GM18868 (cell line): Measurements from ENCODE around the gene ENDOD1.

Experiments used
- ATAC-seq: cut with Tn5 transposase; IDR thresholded peaks from one replicate; pipeline ENCODE4 v1.9.1; 2021; ENCODE audit warnings: mild to moderate bottlenecking, moderate library complexity; ENCODE audit not compliant: unreplicated experiment

ENDOD1 gene

DNA sequence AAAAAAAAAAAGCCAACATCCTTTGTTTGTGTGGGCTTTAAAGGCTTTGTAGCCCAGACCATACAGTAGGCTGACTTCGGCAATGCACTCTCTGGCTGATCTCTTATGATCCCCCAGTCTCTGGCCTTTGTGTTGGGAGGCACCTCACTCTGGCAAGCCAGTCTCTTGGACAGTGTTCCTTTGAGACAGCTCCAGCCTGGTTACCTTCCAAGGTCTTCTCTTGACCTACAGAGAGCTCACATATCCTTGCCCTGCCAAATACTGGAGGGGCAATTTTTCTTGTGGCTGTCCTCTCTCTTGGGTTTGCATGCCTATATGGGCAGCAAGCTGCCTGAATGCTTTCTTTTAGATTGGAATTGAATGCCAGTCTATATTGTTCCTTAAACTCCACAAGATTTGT, 71.6 kb downstream of the ENDOD1 start:
- ATAC-seq = no peak

DNA sequence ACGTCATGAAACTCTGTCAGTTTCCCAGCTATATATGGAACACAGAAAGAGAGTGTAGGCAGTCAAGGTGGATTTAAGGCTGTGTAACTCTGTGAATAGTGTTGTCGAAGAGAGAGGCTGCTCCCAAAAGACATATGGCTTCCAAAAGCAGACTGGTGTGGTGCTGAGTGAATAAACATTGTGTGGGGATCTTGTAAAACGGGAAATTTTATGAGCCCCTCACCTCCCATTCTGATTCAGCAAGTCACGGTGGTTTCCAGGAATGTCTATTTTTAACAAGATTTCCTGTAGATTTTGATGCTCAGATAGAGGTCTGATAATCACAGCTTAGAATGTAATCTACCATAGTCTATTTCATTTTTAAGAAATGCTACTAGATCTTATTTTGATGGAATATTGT, 73.5 kb downstream of the ENDOD1 start:
- no peak for ATAC-seq

DNA sequence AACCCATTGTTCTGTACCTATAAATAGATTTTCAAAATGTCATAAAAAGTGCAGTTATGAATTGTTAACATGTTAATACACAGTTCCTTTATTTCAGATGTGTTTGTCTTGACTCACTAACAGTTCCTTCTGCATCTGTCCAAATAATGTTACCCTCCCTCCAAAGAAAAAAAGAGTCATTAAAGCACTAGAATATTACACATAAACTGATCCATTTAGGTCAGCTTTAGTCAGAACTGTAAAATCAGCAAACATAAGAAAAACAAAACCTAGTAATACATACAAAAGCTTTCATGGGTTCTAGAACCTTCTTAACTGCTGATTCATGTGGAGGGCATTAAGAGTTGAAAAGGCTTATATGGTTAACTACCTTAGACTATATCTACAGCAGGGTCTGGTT, 76.0 kb downstream of the ENDOD1 start:
- ATAC-seq = no peak

DNA sequence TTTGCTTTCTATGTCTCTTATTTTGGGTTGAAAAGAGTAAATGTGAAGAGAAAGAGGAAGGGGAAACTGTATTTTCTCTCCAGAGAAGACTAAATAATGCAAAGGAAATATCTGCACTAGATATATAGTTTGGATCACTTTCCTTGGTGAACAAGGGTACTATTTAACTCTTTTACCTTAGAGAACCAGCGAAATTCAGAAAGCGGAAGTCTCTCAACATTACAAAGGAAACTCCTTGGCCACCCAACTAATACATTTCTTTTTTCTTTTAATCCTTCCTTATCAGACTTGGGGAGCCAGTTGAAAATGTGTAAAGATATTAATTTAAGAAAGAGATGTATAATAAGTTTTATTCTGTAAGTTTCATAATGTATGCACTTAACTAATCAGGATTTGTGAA, 77.1 kb downstream of the ENDOD1 start:
- ATAC-seq = no peak

DNA sequence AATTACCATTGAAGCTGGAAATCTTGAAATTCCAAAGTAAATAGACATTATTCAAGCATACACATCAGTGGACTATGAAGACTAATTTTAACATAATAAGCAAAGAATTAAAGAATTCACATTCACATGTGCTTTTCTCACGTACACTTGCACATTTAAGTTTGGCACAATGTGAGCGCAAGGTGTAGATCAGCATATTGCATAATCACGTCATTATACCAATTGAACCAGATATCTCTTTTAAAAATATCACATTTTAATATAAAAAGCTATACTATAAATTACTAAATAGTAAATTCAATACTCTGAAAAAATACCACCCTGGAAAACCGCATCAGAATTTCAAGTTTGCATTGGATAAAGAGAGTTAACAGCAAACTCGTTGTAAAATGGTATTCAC, 80.6 kb downstream of the ENDOD1 start:
- no peak for ATAC-seq

DNA sequence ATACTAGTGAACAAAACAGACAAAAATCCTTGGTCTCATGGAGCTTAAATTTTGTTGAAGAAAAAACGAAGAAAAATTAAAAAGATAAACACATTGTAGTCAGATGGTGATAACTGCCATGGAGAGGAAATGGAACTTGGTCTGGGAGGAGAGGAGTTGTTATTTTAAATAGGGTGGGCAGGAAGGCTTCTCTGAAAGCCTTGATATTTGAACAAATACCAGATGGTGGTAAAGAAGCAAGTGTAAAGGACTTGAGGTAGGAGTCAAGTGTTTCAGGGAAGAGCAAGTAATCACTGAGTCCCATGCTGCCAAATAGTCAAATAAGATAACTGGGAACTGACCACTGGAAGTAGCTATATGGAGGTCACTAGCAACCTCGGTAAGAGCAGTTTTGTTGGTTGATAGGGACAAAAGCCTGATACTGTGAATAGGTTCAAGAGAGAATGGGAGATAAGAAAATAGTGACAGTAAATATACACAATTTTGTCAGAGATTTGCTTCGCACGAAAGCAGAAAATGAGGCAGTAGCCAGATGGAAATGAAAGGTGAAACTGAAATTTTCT, 86.3 kb downstream of the ENDOD1 start:
- ATAC-seq = no peak
